Endothelial cell of umbilical vein (primary cell): Measurements from ENCODE around the gene KPNB1. TPM values are rescaled to one million over a fixed set of nuclear protein-coding genes. Genes with fewer than 3 reads are reported as not detected.

ENCODE experiments used
- BruUV-seq: library from RNA; stranded (reverse); fragments of 400-500 nt; replicated peaks from 2 replicates; lab custom pipeline; 2021; lab: Mats Ljungman, UMichigan
- CTCF ChIA-PET: fragments of 300-600, 350-600 bp; sonication (Branson Sonifier 250); formaldehyde crosslinking; loops from one replicate; lab custom pipeline; 2021; ENCODE audit warnings: antibody characterized with exemption, inconsistent platforms; lab: Charles Lee
- POLR2A ChIA-PET: fragments of 300-600, 350-600 bp; sonication (Branson Sonifier 250); formaldehyde crosslinking; loops from one replicate; lab custom pipeline; 2021; ENCODE audit warnings: antibody characterized with exemption, inconsistent platforms; lab: Charles Lee
- DNase-seq: peaks from one replicate; pipeline ENCODE4 v3.0.0-alpha.2; 2011; ENCODE audit warnings: low read depth, low spot score
- FAIRE-seq: peaks from 2 replicates; lab custom pipeline; 2011; peaks lifted over from hg19 to GRCh38; lab: Jason Lieb, UNC
- H2AFZ ChIP-seq: 2 replicates; pipeline ENCODE4 v1.6.0; 2012; ENCODE audit warnings: low read depth, low read length, control low read depth, inconsistent platforms
- H3K27ac ChIP-seq: 2 replicates; pipeline ENCODE4 v1.5.1; 2011; ENCODE audit warnings: low read depth, mild to moderate bottlenecking, control low read depth, low read length, moderate library complexity; ENCODE audit not compliant: insufficient read depth
- H3K27me3 ChIP-seq, 2 experiments: 2 replicates each; pipeline versions ENCODE4 v1.6.0 to v1.6.1; 2011; ENCODE audit warnings: low read length in 2 of 2, mixed read lengths in 1 of 2; ENCODE audit not compliant: control insufficient read depth in 2 of 2, insufficient read depth in 2 of 2
- H3K36me3 ChIP-seq, 2 experiments: 2 replicates in 1 of 2; 3 replicates in 1 of 2; pipeline ENCODE4 v1.5.1; 2011; ENCODE audit warnings: low read length in 2 of 2, mild to moderate bottlenecking in 1 of 2, moderate library complexity in 1 of 2; ENCODE audit not compliant: control insufficient read depth in 2 of 2, insufficient read depth in 2 of 2; ENCODE audit errors: extremely low read depth in 1 of 2
- H3K4me1 ChIP-seq: 3 replicates; pipeline ENCODE4 v1.5.1; 2011; ENCODE audit warnings: mild to moderate bottlenecking, low read length; ENCODE audit not compliant: control insufficient read depth, insufficient read depth; ENCODE audit errors: extremely low read depth
- H3K4me2 ChIP-seq: 2 replicates; pipeline ENCODE4 v1.6.1; 2011; ENCODE audit warnings: low read length, control low read depth, mixed read lengths; ENCODE audit not compliant: insufficient read depth
- H3K4me3 ChIP-seq, 3 experiments: fragments of 200-600 bp in 1 of 3; sonication (generic), shearing (Covaris generic) in 1 of 3; replicated peaks in 1 of 3; 2 replicates each; pipeline ENCODE4 v1.5.1; 2011 to 2016; ENCODE audit warnings: control low read depth in 3 of 3, low read length in 3 of 3, mild to moderate bottlenecking in 2 of 3, inconsistent platforms in 1 of 3, low read depth in 1 of 3, moderate library complexity in 1 of 3; ENCODE audit not compliant: insufficient read depth in 1 of 3
- H3K79me2 ChIP-seq: 2 replicates; pipeline ENCODE4 v1.6.0; 2012; ENCODE audit warnings: low read length, inconsistent platforms; ENCODE audit not compliant: control insufficient read depth, insufficient read depth
- H3K9ac ChIP-seq: replicated peaks from 2 replicates; pipeline ENCODE3; 2011; ENCODE audit warnings: low read length, control low read depth; ENCODE audit not compliant: insufficient read depth; ENCODE audit errors: extremely low read depth
- H3K9me1 ChIP-seq: replicated peaks from 3 replicates; pipeline ENCODE4 v1.6.0; 2011; ENCODE audit warnings: mild to moderate bottlenecking, low read length; ENCODE audit not compliant: control insufficient read depth, insufficient read depth; ENCODE audit errors: extremely low read depth
- H3K9me3 ChIP-seq: replicated peaks from 2 replicates; pipeline ENCODE4 v1.5.1; 2012; ENCODE audit warnings: low read length, inconsistent platforms; ENCODE audit not compliant: control insufficient read depth, insufficient read depth
- H4K20me1 ChIP-seq: replicated peaks from 2 replicates; pipeline ENCODE3; 2011; ENCODE audit warnings: mild to moderate bottlenecking, low read length; ENCODE audit not compliant: control insufficient read depth, insufficient read depth; ENCODE audit errors: extremely low read depth
- EZH2 ChIP-seq: IDR thresholded peaks from 2 replicates; pipeline ENCODE4 v1.6.1; 2012; ENCODE audit warnings: borderline replicate concordance, low read depth, mild to moderate bottlenecking, moderate library complexity, low read length, inconsistent platforms; ENCODE audit not compliant: severe bottlenecking
- JUN ChIP-seq: IDR thresholded peaks from 2 replicates; pipeline ENCODE4 v1.6.1; 2011; ENCODE audit warnings: borderline replicate concordance, low read depth; ENCODE audit not compliant: insufficient read length, insufficient read depth
- POLR2A ChIP-seq: IDR thresholded peaks from 2 replicates; pipeline ENCODE4 v1.6.1; 2012; ENCODE audit warnings: low read depth, mild to moderate bottlenecking, control low read depth, low read length
- dilution Hi-C: fragments of 300-500 bp; cut with MboI; formaldehyde crosslinking; loops from one replicate; pipeline ENCODE4 v1.15.0; 2019; ENCODE audit warnings: low sequenced_read_pairs; ENCODE audit not compliant: extremely low pct_ligation_motif_present
- intact Hi-C: fragments of 100-400 bp; cut with micrococcal nuclease; formaldehyde crosslinking; loops from one replicate; pipeline ENCODE4 v1.10.0; 2022
- polyA plus RNA-seq, 4 experiments: library from polyadenylated mRNA; depleted of rRNA in 3 of 4; stranded (reverse) in 3 of 4; unstranded in 1 of 4; fragments of >200 nt; gene quantifications; 2 replicates each; pipeline versions ENCODE4 v1.2.1 to v1.2.3, GENCODE V29; 2011 to 2012; ENCODE audit warnings: missing spikeins in 1 of 4
- total RNA-seq: library from RNA; stranded (reverse); gene quantifications from 2 replicates; pipeline ENCODE4 v1.2.3, GENCODE V29; 2021
- TF ChIP-seq, protein P1 (sequence below): IDR thresholded peaks from 2 replicates; pipeline ENCODE4 v1.6.1; 2011; ENCODE audit not compliant: insufficient read depth, insufficient read length
- TF ChIP-seq, protein P2 (sequence below), 2 donors: IDR thresholded peaks; 1 replicate in 1 of 2; 2 replicates in 1 of 2; pipeline ENCODE4 v1.5.1; 2011; ENCODE audit warnings: low read length in 2 of 2, mild to moderate bottlenecking in 2 of 2, moderate library complexity in 2 of 2, control low read depth in 1 of 2, inconsistent platforms in 1 of 2, low read depth in 1 of 2; ENCODE audit not compliant: insufficient read depth in 1 of 2; ENCODE audit errors: extremely low read depth in 1 of 2

KPNB1 gene
- total and polyA plus RNA-seq, 2 donors (not counting 3 experiments of a cell fraction or from before 2014, with no cell fraction given) = 119 to 495 TPM

- POLR2A ChIA-PET = no interaction called here
- TF ChIP-seq EZH2 (no peak), JUN (no peak), POLR2A (no peak)
- TF ChIP-seq, protein P1, sequence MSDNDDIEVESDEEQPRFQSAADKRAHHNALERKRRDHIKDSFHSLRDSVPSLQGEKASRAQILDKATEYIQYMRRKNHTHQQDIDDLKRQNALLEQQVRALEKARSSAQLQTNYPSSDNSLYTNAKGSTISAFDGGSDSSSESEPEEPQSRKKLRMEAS = no peak
- TF ChIP-seq, protein P2, sequence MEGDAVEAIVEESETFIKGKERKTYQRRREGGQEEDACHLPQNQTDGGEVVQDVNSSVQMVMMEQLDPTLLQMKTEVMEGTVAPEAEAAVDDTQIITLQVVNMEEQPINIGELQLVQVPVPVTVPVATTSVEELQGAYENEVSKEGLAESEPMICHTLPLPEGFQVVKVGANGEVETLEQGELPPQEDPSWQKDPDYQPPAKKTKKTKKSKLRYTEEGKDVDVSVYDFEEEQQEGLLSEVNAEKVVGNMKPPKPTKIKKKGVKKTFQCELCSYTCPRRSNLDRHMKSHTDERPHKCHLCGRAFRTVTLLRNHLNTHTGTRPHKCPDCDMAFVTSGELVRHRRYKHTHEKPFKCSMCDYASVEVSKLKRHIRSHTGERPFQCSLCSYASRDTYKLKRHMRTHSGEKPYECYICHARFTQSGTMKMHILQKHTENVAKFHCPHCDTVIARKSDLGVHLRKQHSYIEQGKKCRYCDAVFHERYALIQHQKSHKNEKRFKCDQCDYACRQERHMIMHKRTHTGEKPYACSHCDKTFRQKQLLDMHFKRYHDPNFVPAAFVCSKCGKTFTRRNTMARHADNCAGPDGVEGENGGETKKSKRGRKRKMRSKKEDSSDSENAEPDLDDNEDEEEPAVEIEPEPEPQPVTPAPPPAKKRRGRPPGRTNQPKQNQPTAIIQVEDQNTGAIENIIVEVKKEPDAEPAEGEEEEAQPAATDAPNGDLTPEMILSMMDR (IDR thresholded peaks at IDR 0.05; ENCODE audit: extremely low read depth in 1 of 2, insufficient read depth in 1 of 2, low read depth in 1 of 2, low read length in 2 of 2) = no peak
- H4K20me1 ChIP-seq = peaks cover 19% of the 10 kb centered on the region
These were observed 10.4 kb downstream of the KPNB1 start for GRCh38 chr17:47660064-47660492.

More at GRCh38 chr17:47660064-47660492, 10.4 kb downstream of the KPNB1 start:
- no peak overlapping the region for H2AFZ ChIP-seq
- CTCF ChIA-PET = no interaction called here
- no peak overlapping the region for H3K4me3 ChIP-seq
- no peak for DNase-seq
- no peak overlapping the region for H3K9ac ChIP-seq
- no peak overlapping the region for H3K27ac ChIP-seq
- dilution Hi-C loops (no loop called here), intact Hi-C loops (loop anchor here (5.0 kb wide), 1 partner anchor 142 kb away; no protein-coding TSS in a partner anchor)
- no peaks in the 10 kb centered on the region for H3K9me1 ChIP-seq
- H3K9me3 ChIP-seq = no peaks in the 10 kb centered on the region
- H3K4me2 ChIP-seq = no peak overlapping the region
- BruUV-seq = no TSS peak
- no peak for FAIRE-seq
- peaks cover 47 to 64% of the 10 kb centered on the region in 2 experiments for H3K36me3 ChIP-seq
- peaks cover 62% of the 10 kb centered on the region for H3K79me2 ChIP-seq
- no peaks in the 10 kb centered on the region for H3K27me3 ChIP-seq
- H3K4me1 ChIP-seq = no peaks in the 10 kb centered on the region
